ENCODE data around the gene NEDD9.

NEDD9 gene

GRCh38 chr6:11217360-11218101 lies 14.9 kb downstream of the NEDD9 start:
- no peak for DNase-seq

GRCh38 chr6:11215773-11216172 lies 16.7 kb downstream of the NEDD9 start:
- DNase-seq: no peak

GRCh38 chr6:11214901-11215300 lies 17.6 kb downstream of the NEDD9 start:
- DNase-seq: no peak

GRCh38 chr6:11214084-11214833 lies 18.2 kb downstream of the NEDD9 start:
- no peak for DNase-seq

GRCh38 chr6:11213422-11214021 lies 18.9 kb downstream of the NEDD9 start:
- no peak for DNase-seq

- DNase-seq: no peak
Observed at GRCh38 chr6:11212664-11213063, 19.8 kb downstream of the NEDD9 start.

GRCh38 chr6:11211254-11211653 lies 21.2 kb downstream of the NEDD9 start:
- DNase-seq: no peak

GRCh38 chr6:11210386-11211138 lies 21.9 kb downstream of the NEDD9 start:
- no peak for DNase-seq

- no peak for DNase-seq
Observed at GRCh38 chr6:11209906-11210305, 22.6 kb downstream of the NEDD9 start.

- DNase-seq: no peak
Observed at GRCh38 chr6:11209369-11209768, 23.1 kb downstream of the NEDD9 start.

GRCh38 chr6:11208854-11209253 lies 23.6 kb downstream of the NEDD9 start:
- no peak for DNase-seq

GRCh38 chr6:11208267-11208666 lies 24.2 kb downstream of the NEDD9 start:
- no peak for DNase-seq

GRCh38 chr6:11207199-11207968 lies 25.1 kb downstream of the NEDD9 start:
- DNase-seq: no peak

GRCh38 chr6:11206576-11206975 lies 25.9 kb downstream of the NEDD9 start:
- no peak for DNase-seq

GRCh38 chr6:11204794-11205366 lies 27.6 kb downstream of the NEDD9 start:
- no peak for DNase-seq

GRCh38 chr6:11204005-11204399 lies 28.5 kb downstream of the NEDD9 start:
- DNase-seq: no peak

GRCh38 chr6:11203306-11204004 lies 29.0 kb downstream of the NEDD9 start:
- no peak for DNase-seq

GRCh38 chr6:11202513-11203305 lies 29.8 kb downstream of the NEDD9 start:
- no peak for DNase-seq

- DNase-seq: no peak
Observed at GRCh38 chr6:11201772-11202512, 30.5 kb downstream of the NEDD9 start.

- no peak for DNase-seq
Observed at GRCh38 chr6:11201015-11201414, 31.5 kb downstream of the NEDD9 start.

All from 8988T (cell line).